HS-27A (cell line): ENCODE results near the gene FLNA.

Experiments used
- DNase-seq: peaks from one replicate; pipeline ENCODE4 v3.0.0-alpha.2; 2012; ENCODE audit warnings: low read depth, missing footprints

FLNA gene

DNA sequence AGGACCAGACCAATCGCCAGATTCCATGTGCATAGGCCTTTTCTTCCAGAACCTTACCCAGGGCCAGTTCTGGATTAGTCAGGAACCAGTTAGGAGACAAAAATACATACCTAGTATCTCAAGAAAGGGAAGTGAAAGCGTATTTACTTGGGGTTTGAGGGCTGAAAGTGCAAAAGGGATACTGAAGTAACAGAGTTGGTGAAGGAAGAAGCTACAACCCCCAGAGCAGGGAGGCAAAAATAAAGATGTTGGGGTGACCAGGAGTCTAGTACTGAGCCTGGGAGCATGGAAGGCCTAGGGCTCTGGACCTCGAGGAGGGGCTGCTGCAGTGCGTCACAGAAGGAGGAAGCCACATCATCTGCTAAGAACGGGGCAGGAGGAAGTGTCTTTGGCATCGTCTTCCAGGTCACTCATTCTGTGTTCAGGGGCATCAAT, 40.6 kb downstream of the FLNA start:
- no peak for DNase-seq

DNA sequence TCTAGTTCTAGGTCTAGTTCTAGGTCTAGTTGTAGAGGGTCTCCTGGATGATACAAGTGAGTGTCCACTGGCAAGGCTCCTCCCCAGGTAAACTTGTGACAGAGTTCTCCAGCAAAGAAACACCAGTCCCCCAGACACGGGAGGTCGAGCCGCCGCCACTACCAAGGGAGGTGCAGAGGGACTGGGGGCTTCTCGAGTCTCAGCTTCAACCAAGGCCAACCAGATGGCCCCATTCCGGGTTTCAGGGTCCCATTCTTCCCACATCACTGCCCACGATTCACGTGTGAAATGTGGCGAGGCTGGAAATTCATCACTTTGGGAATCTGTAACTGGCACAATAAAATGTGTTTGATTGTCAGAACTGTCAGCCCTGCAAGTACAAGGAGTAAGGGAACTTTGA, 41.3 kb downstream of the FLNA start:
- DNase-seq = no peak

DNA sequence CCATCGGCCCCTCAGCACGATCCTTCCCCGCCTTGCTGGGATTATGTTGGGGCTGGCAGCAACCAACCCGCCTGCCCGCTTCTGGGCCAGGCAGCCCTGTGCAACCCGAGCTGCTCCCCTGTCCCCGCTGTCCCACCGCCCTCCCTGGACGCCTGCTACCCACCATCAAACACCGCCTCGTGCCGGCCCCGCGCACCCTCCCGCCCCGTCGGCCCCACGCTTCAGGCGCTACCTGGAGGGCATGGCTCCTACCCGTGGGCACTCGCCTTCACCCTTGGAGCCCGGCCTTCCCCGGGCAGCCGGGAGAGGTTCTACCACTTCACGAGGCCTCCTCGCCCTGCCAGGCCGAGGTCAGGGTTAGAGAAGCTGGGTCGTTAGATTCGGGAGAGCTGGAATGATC, 41.9 kb downstream of the FLNA start:
- DNase-seq = no peak

DNA sequence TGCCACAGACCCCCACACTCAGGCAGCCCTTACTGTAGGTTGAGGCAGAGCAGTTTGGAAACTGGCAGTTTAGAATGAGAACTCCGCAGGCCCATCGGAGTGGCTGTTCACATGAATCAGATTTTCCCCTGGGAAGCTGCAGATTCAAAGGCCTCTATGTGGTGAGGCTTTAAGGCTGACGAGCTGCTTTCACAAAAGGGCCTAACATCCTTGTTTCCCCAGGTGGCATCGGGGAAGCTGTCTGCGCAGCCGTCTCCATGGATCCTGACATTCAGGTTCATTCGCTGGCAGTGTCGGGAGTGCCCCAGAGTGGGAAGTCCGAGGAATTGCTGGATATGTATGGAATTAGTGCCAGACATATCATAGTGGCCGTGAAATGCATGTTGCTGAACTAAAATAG, 45.1 kb downstream of the FLNA start:
- no peak for DNase-seq

DNA sequence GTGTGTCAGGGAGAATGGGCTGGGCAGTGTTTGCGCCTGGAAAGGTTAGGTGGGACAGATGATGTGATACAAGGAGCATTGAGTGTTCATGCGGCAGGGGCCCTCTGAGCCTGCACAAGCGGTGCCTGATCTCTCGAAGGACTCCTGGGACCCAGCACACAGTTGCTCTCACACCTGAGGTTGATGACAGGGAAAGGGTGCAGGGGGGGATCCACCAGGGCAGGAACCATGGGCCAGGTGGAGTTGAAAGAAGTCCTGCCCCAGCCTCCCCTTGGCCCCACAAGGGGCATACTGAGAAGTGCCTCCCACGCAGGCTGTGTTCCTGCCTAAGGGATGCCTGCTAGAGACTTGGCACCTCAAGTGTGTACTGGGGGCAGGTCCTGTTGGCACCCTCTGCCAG, 45.8 kb downstream of the FLNA start:
- no peak for DNase-seq

DNA sequence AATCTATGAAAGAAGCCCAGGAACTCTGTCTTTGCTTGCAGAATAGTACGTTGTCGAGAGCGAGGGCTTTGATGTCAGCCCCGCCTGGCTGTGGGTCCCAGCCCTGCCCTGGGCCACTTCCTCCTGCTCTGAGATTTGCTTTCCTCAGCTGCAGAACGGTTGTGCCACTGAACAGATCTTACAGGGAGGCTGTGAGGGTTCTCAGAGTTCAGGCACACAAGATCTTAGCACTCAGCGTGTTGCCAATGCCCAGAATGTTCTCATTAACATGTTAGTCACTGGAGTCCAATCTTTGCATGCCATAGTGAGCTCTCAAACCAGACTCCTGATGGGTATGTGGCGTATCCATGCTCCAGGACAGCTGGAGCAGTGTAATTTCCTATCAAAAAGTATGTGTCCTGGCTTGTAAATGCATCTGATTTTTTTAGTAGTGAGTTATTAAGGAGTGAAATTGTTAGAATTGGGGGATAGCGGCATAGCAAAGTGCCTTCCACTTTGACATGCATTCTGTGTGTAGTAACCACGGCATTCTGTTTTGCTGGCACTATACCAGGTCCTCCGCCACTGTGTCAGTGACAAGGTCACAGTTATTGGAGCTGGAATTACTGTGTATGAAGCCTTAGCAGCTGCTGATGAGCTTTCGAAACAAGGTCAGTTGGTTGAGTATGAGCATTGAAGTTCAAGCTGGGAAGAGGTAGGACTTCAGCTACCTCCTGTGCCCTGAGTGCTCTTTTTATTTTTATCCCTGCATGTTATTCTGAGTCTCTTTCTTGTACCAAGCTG, 47.2 kb downstream of the FLNA start:
- DNase-seq = no peak

DNA sequence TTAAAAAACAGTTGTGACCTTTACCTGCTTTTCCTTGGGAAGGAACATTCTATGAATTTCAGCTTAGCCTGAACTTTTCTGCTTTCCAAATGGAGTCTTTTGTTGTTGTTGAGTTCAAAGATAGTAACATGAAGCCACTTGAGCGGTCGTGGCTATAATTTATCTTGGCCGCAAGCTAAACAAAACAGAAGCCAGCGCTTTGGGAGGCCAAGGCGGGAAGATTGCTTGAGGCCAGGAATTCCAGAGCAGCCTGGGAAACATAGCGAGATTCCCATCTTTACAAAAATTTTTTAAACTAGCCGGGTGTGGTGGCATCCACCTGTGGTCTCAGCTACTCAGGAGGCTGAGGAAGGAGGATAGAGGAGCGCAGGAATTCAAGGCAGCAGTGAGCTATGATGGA, 48.9 kb downstream of the FLNA start:
- no peak for DNase-seq

DNA sequence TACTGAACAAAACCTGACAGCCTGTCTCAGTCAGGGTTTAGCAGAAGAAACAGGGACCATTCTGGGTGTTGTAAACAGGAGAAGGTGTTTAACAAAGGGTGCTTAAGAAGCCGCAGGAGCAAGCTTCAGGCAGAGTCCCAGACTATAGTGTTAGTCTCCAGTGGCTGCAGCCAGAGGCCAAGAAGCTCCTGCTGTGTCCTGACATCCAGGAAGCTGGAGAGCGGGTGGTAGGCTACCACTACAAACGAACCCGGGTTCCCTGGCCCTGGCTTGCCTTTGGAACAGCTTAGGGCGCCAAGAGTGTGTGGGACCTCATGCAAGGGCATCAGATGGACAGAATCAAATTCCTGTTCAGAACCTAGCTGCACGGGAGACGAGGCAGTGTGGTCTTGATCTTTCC, 50.9 kb downstream of the FLNA start:
- DNase-seq = no peak

DNA sequence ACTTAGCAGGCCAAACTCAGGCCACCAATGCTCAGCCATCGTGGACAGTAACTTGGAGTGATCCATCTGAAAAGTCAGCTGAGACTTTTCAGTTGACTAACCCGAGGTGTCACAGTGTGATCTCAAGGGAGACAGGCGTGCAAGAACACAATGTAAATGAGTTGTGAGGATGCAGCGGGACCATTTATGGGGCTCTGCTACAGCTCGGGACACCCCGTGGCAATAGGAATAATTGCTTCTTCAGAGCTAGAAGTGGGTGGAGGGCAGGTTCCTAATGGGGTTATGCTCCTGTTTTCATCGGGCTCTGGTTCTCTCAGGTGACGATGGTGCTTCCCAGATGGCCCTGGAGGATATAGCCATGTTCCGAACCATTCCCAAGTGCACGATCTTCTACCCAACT, 51.5 kb downstream of the FLNA start:
- DNase-seq = no peak

DNA sequence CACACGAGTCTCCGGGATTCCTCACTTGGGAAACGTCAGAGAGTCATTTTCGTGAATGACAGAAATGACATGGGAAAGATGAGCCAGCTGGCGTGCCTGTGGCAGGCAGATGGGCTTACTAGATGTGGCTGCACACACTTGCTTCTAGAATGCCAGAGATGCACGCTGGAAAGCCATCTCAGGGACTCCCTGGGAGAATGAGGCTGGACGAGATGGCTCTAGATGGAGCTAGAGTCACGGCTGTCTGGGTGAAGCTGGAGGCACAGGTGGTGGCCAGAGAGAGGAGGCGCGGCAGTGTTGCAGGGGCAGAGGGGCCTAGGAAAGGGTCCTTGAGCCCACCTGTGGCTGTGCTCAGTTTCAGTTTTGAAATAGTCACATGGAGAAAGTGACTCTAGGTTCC, 52.8 kb downstream of the FLNA start:
- no peak for DNase-seq

DNA sequence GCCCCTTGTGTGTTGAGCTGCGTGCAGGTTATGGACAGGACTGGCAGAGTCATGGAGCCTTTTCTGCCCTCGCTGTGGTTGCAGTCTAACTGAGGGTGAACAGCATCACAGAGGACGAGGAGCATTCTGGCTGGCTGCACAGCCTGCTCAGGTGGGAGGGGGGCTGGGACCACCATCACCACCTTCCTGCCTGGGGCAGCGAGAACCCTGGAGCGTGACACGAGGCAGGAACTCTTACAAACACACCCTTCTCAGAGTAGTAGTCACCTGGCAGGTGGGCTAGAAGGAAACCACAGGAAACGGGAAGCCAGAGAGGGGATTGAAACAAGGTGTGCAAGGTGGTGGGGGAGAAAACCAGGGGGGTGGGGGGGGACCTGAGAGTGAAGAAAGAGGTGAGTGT, 53.3 kb downstream of the FLNA start:
- DNase-seq = no peak

DNA sequence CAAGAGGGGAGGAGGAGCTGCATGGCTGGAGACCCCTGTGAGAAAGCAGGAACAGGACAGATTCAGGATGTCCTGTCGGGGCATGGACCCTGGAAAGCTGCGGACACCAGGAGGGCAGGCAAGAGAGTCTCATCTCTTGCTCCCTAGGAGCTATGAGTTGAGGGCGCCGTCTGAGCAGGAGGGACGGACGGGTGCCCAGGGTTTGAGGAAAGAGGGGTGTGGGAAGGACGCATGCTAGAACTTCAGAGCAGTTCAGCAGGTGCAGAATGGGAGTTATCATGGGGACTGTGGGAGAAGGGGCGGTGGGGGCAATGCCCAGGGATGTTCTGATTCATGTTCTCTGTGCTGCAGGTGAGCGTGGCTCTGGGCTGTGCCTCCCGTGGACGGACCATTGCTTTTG, 54.0 kb downstream of the FLNA start:
- no peak for DNase-seq

DNA sequence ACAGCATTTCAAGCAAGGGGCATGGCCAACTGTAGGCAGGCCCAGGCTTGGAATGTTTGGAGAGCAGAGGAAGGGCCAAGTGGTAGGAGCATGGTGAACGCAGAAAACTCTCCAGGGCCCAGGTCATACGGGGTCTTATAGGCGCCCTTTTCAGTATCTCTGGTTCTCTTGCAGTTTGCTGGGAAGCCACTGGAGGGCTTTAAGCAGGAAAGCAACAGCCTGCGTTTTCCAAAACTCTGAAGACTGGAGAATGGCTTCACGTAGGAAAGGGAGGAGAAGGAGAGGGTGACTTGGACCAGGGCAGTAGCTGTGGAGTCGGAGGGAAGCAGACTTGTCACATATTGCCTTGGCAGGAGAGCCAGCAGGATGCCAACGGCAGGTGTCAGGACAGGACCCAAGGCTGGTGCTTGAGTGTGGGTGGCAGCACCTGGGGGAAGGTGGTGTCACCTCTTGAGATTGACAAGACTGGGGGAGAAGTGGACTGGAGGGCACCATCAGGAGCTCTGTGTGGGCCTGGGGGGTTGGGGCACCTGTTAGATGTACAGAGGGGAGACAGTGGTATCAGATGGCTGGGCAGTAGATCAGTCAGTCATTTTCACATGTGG, 56.9 kb downstream of the FLNA start:
- DNase-seq = no peak

DNA sequence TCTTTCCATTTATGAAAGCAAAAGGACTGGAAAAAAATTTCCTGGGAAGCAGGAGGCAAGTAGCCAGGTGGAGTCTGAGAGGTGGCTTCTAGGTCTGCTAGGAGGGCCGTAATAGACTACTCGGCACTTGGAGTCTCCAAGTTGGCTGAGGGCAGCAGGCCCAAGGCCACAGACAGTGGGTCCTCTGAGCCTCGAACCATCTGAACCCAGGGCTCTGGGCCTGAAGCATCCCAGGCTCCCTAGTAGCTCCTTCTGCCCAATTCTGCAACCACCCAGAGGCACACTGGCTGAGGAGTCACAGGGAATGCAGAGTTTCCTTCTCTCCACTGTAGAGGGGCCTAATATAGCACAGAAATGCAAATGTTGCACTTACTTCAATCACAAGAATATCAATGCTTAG, 59.0 kb downstream of the FLNA start:
- no peak for DNase-seq

DNA sequence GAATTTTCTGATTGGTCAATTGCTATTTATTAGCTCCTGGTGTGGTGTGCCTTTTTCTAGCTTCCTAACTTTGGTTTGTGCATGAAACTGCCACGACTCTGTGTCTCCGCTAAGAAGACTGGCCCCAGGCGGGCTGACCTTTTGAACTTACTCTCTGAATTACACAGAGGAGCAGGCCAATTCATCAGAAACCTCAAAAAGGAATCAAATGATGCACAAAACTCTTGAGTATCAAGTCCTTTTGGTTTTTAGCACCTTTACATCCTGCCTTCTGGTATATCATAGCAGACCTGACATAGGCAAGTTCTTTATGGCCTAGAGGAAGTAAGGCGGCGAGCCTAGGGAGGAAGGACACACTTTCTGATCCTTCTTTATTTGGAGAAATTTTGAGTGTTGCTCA, 61.3 kb downstream of the FLNA start:
- DNase-seq = no peak

DNA sequence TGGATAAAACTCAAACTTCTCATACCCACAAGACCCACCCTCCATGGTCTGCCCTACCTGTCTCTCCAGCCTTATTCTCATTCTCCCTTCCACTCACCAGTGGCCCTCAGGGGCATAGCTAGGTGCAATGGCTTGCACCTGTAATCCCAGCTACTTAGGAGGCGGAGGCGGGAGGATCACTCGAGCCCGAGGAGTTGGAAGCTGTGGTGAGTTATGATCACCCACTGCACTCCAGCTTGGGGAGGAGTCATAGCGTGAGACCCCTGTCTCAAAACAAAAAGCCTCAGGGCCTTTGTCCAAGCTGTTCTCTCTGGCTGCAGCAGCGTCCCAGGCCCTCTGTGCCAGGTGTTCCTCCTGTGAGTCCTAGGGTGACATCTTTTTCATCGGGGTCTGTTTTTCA, 62.3 kb downstream of the FLNA start:
- no peak for DNase-seq

DNA sequence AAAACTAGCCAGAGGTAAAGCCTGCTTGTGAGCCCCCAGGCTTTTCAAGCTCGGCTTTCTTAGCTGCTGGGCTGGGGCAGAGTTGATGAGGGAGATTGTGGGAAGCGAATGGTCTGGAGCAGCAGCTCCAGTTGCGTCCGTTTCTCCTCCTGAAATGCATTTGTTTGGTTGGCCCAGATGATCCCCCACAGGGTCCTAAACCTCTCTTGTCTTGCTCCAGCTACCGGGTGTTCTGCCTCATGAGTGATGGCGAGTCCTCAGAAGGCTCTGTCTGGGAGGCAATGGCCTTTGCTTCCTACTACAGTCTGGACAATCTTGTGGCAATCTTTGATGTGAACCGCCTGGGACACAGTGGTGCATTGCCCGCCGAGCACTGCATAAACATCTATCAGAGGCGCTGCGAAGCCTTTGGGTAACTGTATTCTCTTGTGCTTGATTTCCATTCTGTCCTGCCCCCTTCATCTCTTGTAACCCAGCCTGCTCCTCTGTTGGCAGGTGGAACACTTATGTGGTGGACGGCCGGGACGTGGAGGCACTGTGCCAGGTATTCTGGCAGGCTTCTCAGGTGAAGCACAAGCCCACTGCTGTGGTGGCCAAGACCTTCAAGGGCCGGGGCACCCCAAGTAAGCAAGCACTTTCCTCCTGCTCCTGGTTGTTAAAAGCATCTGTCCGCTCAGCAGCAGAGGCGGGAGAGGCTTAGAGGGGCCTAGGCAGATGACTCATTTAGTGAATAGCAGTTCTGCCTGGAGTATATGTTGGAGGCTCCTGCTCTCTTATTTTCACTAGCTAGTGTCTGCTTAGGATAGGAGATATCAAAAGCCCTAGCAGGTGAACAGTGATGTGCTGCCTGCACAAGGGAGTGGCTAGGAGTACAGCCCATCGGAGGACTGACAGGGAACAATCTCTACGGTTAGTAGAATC, 63.6 kb downstream of the FLNA start:
- no peak for DNase-seq

DNA sequence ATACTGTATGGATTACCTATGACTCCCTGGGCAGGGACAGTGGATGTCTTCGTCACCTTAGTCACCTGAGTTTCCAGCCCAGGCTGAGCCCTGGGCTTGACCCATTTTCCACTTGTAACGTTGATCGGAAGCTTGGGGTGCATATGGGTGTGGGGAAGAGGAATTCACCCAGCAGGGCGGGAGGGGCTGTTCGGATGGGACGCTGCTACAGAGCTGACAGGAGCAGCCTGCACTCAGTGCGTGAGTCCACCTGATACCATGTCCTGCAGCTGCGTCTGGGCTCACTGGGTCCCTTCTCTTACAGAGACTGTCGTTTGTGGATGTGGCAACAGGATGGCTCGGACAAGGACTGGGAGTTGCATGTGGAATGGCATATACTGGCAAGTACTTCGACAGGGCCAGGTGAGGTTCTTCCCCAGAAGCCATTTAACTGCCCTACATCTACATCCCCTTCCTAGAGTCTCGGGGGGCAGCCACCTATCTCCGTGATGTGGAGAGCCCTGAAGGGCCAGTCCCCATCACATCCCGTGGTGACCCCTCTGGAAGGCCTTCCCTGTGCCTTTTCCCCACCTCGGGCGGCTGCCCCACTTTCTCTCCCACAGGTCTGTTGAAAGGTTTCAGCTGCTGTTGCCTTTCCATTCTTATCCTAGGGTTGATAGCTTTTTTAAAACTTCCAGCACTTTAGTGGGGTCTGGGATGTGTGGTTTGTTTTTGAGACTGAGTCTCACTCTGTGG, 65.2 kb downstream of the FLNA start:
- DNase-seq = no peak

DNA sequence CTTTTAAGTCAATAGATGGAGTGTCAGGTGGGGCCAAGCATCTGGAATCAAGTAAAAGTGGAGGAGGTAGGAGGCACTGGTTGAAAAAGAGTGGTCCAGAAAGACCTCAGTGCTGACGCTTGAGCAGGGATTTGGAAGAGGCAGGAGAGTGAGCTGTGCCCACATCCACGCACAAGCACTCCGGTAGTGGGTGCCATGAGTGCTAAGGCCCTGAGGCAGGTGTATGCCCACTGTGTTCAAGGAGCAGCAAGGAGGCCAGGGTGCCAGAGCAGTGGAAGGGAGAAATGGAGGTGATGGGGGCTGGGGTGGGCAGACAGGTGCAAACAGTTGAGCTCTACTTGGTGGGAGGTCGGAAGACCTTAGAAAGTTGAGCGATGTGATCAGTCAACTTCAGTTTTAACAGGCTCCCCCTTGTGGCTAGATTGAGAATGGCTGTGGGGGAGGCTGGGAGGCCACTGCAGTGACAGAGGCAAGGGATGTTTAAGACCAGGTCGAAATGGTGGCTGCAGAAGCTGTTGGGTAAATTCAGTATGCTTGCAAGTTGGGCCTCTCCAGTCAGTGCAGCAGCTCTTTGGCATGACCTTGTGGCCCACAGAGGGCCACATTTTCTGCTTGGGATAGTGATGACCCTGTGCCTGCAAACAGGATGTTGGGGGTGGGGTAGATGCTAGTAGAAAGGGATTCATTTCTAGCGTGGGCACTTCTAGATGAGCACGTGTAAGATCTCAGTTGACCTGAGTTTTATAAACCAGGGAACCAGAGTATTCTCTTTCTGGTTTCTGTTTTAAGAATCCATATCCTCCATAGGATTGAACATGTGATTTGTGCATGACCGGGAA, 66.1 kb downstream of the FLNA start:
- DNase-seq = no peak

DNA sequence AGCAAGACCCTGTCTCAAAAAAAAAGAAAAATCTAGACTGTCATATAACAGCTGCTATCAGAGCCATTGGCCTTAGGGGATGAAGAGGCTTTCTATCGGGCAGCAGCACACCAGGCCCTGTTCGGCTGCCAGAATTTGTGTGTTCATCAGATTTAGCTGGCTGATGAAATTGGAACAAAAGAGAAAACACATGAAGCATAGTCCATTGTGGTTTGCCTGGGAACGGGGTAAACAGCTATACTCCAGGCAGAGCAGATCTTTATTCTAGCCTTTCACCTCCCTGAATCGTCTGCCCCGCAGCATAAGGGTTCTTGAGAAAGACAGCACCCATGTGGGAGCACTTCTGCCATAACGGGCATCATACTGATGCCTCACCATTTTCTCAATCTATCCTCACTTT, 67.2 kb downstream of the FLNA start:
- no peak for DNase-seq

DNA sequence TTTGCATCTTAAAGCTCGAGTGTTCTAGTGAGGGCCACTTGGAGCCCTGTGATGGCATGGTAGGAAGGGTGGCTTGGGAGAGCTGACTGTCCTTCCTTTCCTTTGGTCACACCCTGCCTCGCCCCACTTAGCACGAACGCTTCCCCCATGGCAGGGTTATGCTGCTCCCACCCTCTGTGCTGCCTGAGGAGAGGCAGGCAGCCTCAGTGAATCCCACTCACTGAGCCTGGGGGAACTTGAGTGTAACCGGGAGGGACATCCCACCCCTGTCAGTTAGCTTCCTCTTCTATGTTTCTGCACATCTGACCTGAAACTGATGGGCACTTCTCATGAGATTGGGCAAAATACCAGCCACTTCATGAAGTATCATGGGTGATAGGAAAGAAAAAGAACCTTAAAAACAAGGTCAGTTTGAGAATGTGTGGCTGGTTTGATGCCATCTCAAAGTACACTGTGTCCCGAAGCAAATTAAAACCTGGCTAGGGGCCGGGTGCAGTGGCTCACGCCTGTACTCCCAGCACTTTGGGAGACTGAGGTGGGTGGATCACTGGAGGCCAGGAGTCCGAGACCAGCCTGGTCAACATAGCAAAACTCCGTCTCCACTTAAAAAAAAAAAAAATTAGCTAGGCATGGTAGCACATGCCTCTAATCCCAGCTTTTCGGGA, 68.8 kb downstream of the FLNA start:
- no peak for DNase-seq
